Endothelial cell of umbilical vein (primary cell): Measurements from ENCODE around the gene KCNN1. TPM values are rescaled to one million over a fixed set of nuclear protein-coding genes. Genes with fewer than 3 reads are reported as not detected.

Experiments
- BruUV-seq: library from RNA; stranded (reverse); fragments of 400-500 nt; replicated peaks from 2 replicates; lab custom pipeline; 2021; lab: Mats Ljungman, UMichigan
- CTCF ChIA-PET: fragments of 300-600, 350-600 bp; sonication (Branson Sonifier 250); formaldehyde crosslinking; loops from one replicate; lab custom pipeline; 2021; ENCODE audit warnings: antibody characterized with exemption, inconsistent platforms; lab: Charles Lee
- POLR2A ChIA-PET: fragments of 300-600, 350-600 bp; sonication (Branson Sonifier 250); formaldehyde crosslinking; loops from one replicate; lab custom pipeline; 2021; ENCODE audit warnings: antibody characterized with exemption, inconsistent platforms; lab: Charles Lee
- DNase-seq: peaks from one replicate; pipeline ENCODE4 v3.0.0-alpha.2; 2011; ENCODE audit warnings: low read depth, low spot score
- FAIRE-seq: peaks from 2 replicates; lab custom pipeline; 2011; peaks lifted over from hg19 to GRCh38; lab: Jason Lieb, UNC
- H2AFZ ChIP-seq: 2 replicates; pipeline ENCODE4 v1.6.0; 2012; ENCODE audit warnings: low read depth, low read length, control low read depth, inconsistent platforms
- H3K27ac ChIP-seq: 2 replicates; pipeline ENCODE4 v1.5.1; 2011; ENCODE audit warnings: low read depth, mild to moderate bottlenecking, control low read depth, low read length, moderate library complexity; ENCODE audit not compliant: insufficient read depth
- H3K27me3 ChIP-seq, 2 experiments: 2 replicates each; pipeline versions ENCODE4 v1.6.0 to v1.6.1; 2011; ENCODE audit warnings: low read length in 2 of 2, mixed read lengths in 1 of 2; ENCODE audit not compliant: control insufficient read depth in 2 of 2, insufficient read depth in 2 of 2
- H3K36me3 ChIP-seq, 2 experiments: 2 replicates in 1 of 2; 3 replicates in 1 of 2; pipeline ENCODE4 v1.5.1; 2011; ENCODE audit warnings: low read length in 2 of 2, mild to moderate bottlenecking in 1 of 2, moderate library complexity in 1 of 2; ENCODE audit not compliant: control insufficient read depth in 2 of 2, insufficient read depth in 2 of 2; ENCODE audit errors: extremely low read depth in 1 of 2
- H3K4me1 ChIP-seq: 3 replicates; pipeline ENCODE4 v1.5.1; 2011; ENCODE audit warnings: mild to moderate bottlenecking, low read length; ENCODE audit not compliant: control insufficient read depth, insufficient read depth; ENCODE audit errors: extremely low read depth
- H3K4me2 ChIP-seq: 2 replicates; pipeline ENCODE4 v1.6.1; 2011; ENCODE audit warnings: low read length, control low read depth, mixed read lengths; ENCODE audit not compliant: insufficient read depth
- H3K4me3 ChIP-seq, 3 experiments: fragments of 200-600 bp in 1 of 3; sonication (generic), shearing (Covaris generic) in 1 of 3; replicated peaks in 1 of 3; 2 replicates each; pipeline ENCODE4 v1.5.1; 2011 to 2016; ENCODE audit warnings: control low read depth in 3 of 3, low read length in 3 of 3, mild to moderate bottlenecking in 2 of 3, inconsistent platforms in 1 of 3, low read depth in 1 of 3, moderate library complexity in 1 of 3; ENCODE audit not compliant: insufficient read depth in 1 of 3
- H3K79me2 ChIP-seq: 2 replicates; pipeline ENCODE4 v1.6.0; 2012; ENCODE audit warnings: low read length, inconsistent platforms; ENCODE audit not compliant: control insufficient read depth, insufficient read depth
- H3K9ac ChIP-seq: replicated peaks from 2 replicates; pipeline ENCODE3; 2011; ENCODE audit warnings: low read length, control low read depth; ENCODE audit not compliant: insufficient read depth; ENCODE audit errors: extremely low read depth
- H3K9me1 ChIP-seq: replicated peaks from 3 replicates; pipeline ENCODE4 v1.6.0; 2011; ENCODE audit warnings: mild to moderate bottlenecking, low read length; ENCODE audit not compliant: control insufficient read depth, insufficient read depth; ENCODE audit errors: extremely low read depth
- H3K9me3 ChIP-seq: replicated peaks from 2 replicates; pipeline ENCODE4 v1.5.1; 2012; ENCODE audit warnings: low read length, inconsistent platforms; ENCODE audit not compliant: control insufficient read depth, insufficient read depth
- H4K20me1 ChIP-seq: replicated peaks from 2 replicates; pipeline ENCODE3; 2011; ENCODE audit warnings: mild to moderate bottlenecking, low read length; ENCODE audit not compliant: control insufficient read depth, insufficient read depth; ENCODE audit errors: extremely low read depth
- CTCF ChIP-seq, 2 donors: IDR thresholded peaks; 1 replicate in 1 of 2; 2 replicates in 1 of 2; pipeline ENCODE4 v1.5.1; 2011; ENCODE audit warnings: low read length in 2 of 2, mild to moderate bottlenecking in 2 of 2, moderate library complexity in 2 of 2, control low read depth in 1 of 2, inconsistent platforms in 1 of 2, low read depth in 1 of 2; ENCODE audit not compliant: insufficient read depth in 1 of 2; ENCODE audit errors: extremely low read depth in 1 of 2
- EZH2 ChIP-seq: IDR thresholded peaks from 2 replicates; pipeline ENCODE4 v1.6.1; 2012; ENCODE audit warnings: borderline replicate concordance, low read depth, mild to moderate bottlenecking, moderate library complexity, low read length, inconsistent platforms; ENCODE audit not compliant: severe bottlenecking
- FOS ChIP-seq: IDR thresholded peaks from 2 replicates; pipeline ENCODE4 v1.6.1; 2011; ENCODE audit warnings: mild to moderate bottlenecking, low read length, moderate library complexity, borderline replicate concordance; ENCODE audit not compliant: insufficient read depth
- GATA2 ChIP-seq: IDR thresholded peaks from 2 replicates; pipeline ENCODE4 v1.7.0; 2011; ENCODE audit warnings: low read depth, mild to moderate bottlenecking, moderate library complexity, mixed read lengths, low read length; ENCODE audit not compliant: insufficient read length, insufficient read depth
- JUN ChIP-seq: IDR thresholded peaks from 2 replicates; pipeline ENCODE4 v1.6.1; 2011; ENCODE audit warnings: borderline replicate concordance, low read depth; ENCODE audit not compliant: insufficient read length, insufficient read depth
- MAX ChIP-seq: IDR thresholded peaks from 2 replicates; pipeline ENCODE4 v1.6.1; 2011; ENCODE audit not compliant: insufficient read depth, insufficient read length
- MYC ChIP-seq: IDR thresholded peaks from one replicate; pipeline ENCODE4 v1.6.1; 2011; ENCODE audit warnings: mild to moderate bottlenecking, low read depth, low read length
- POLR2A ChIP-seq: IDR thresholded peaks from 2 replicates; pipeline ENCODE4 v1.6.1; 2012; ENCODE audit warnings: low read depth, mild to moderate bottlenecking, control low read depth, low read length
- POLR2AphosphoS5 ChIP-seq: IDR thresholded peaks from 2 replicates; pipeline ENCODE4 v1.6.1; 2012; ENCODE audit warnings: low read depth, mild to moderate bottlenecking, control low read depth, low read length, moderate library complexity; ENCODE audit not compliant: insufficient read depth
- dilution Hi-C: fragments of 300-500 bp; cut with MboI; formaldehyde crosslinking; loops from one replicate; pipeline ENCODE4 v1.15.0; 2019; ENCODE audit warnings: low sequenced_read_pairs; ENCODE audit not compliant: extremely low pct_ligation_motif_present
- intact Hi-C: fragments of 100-400 bp; cut with micrococcal nuclease; formaldehyde crosslinking; loops from one replicate; pipeline ENCODE4 v1.10.0; 2022
- polyA plus RNA-seq, 4 experiments: library from polyadenylated mRNA; depleted of rRNA in 3 of 4; stranded (reverse) in 3 of 4; unstranded in 1 of 4; fragments of >200 nt; gene quantifications; 2 replicates each; pipeline versions ENCODE4 v1.2.1 to v1.2.3, GENCODE V29; 2011 to 2012; ENCODE audit warnings: missing spikeins in 1 of 4
- total RNA-seq: library from RNA; stranded (reverse); gene quantifications from 2 replicates; pipeline ENCODE4 v1.2.3, GENCODE V29; 2021

KCNN1 gene
- total and polyA plus RNA-seq, 2 donors (not counting 3 experiments of a cell fraction or from before 2014, with no cell fraction given) = 0.18 to 0.80 TPM

GRCh38 chr19:17933414-17934129, 33.3 kb upstream of the KCNN1 start:
- H3K4me1 ChIP-seq = peaks cover 16% of the 10 kb centered on the region
- dilution Hi-C loops (no loop called here), intact Hi-C loops (loop anchor here (2.0 to 5.0 kb wide), 2 partner anchors 13 to 141 kb away; no protein-coding TSS in a partner anchor)
- H3K79me2 ChIP-seq = peaks cover 15% of the 10 kb centered on the region
- H3K27ac ChIP-seq = peak overlapping the region; percentile 91
- peak overlapping the region; percentile 93 to 98 (median 95) for H3K4me3 ChIP-seq
- FAIRE-seq (peak; percentile 44), DNase-seq (no peak)
- TF ChIP-seq POLR2A (no peak), MYC (no peak), POLR2AphosphoS5 (no peak), EZH2 (no peak), GATA2 (no peak), FOS (no peak), MAX (no peak), CTCF (IDR thresholded peaks at IDR 0.05; ENCODE audit: extremely low read depth in 1 of 2, insufficient read depth in 1 of 2, low read depth in 1 of 2, low read length in 2 of 2) (no peak), JUN (no peak)
- CTCF ChIA-PET = interaction anchor here (0.7 to 4.4 kb wide), 16 partner anchors 10 to 167 kb away, joined by 3 to 118 read pairs (median 6); partner anchors contain the start of genes RPL18A and SLC5A5
- POLR2A ChIA-PET = interaction anchor here (0.5 to 1.7 kb wide), 3 partner anchors 66 to 1172 kb away, joined by 3 to 18 read pairs (median 6); partner anchors contain the start of gene RPL18A
- H3K9me3 ChIP-seq = no peaks in the 10 kb centered on the region
- H3K27me3 ChIP-seq = no peaks in the 10 kb centered on the region
- H3K36me3 ChIP-seq = peaks cover 0 to 5% of the 10 kb centered on the region in 2 experiments
- peak overlapping the region; percentile 72 for H3K4me2 ChIP-seq
- H2AFZ ChIP-seq = peak overlapping the region; percentile 89
- H4K20me1 ChIP-seq = no peaks in the 10 kb centered on the region
- TSS peak; percentile 57 for BruUV-seq
- H3K9me1 ChIP-seq = no peaks in the 10 kb centered on the region
- peak overlapping the region; percentile 83 for H3K9ac ChIP-seq
